CD14-positive monocyte (primary cell): ENCODE data around the gene CCDC69. TPM values are rescaled to one million over a fixed set of nuclear protein-coding genes. Genes with fewer than 3 reads are reported as not detected.

Experiments used
- DNase-seq, 3 donors: peaks; one replicate each; pipeline ENCODE4 v3.0.0-alpha.2; 2011 to 2022
- H2AFZ ChIP-seq: 2 replicates; pipeline ENCODE4 v1.6.0; 2012; ENCODE audit warnings: mild to moderate bottlenecking, low read depth, low read length, inconsistent platforms; ENCODE audit not compliant: insufficient read depth, poor library complexity, severe bottlenecking
- H3K27ac ChIP-seq, 2 donors: 1 replicate in 1 of 2; 2 replicates in 1 of 2; pipeline ENCODE4 v1.5.1; 2012 to 2013; ENCODE audit warnings: low read length in 2 of 2, control low read depth in 1 of 2, inconsistent platforms in 1 of 2, low read depth in 1 of 2, mild to moderate bottlenecking in 1 of 2
- H3K27me3 ChIP-seq, 2 donors: one replicate each; pipeline versions ENCODE4 v1.6.0 to v1.6.1; 2011 to 2013; ENCODE audit warnings: low read length in 2 of 2; ENCODE audit not compliant: control insufficient read depth in 2 of 2, insufficient read depth in 2 of 2
- H3K36me3 ChIP-seq, 2 donors: replicated peaks in 1 of 2; 1 replicate in 1 of 2; 2 replicates in 1 of 2; pipeline versions ENCODE4 v1.5.1 to v1.6.1; 2012 to 2013; ENCODE audit warnings: low read length in 2 of 2, control low read depth in 1 of 2, inconsistent platforms in 1 of 2, mild to moderate bottlenecking in 1 of 2; ENCODE audit not compliant: insufficient read depth in 2 of 2, control insufficient read depth in 1 of 2
- H3K4me1 ChIP-seq, 2 donors: 1 replicate in 1 of 2; 2 replicates in 1 of 2; pipeline versions ENCODE4 v1.5.1 to v1.6.1; 2012 to 2013; ENCODE audit warnings: low read length in 2 of 2, control low read depth in 1 of 2, inconsistent platforms in 1 of 2, mild to moderate bottlenecking in 1 of 2, moderate library complexity in 1 of 2; ENCODE audit not compliant: insufficient read depth in 2 of 2, control insufficient read depth in 1 of 2
- H3K4me2 ChIP-seq: replicated peaks from 2 replicates; pipeline ENCODE3; 2012; ENCODE audit warnings: low read length, moderate library complexity, mild to moderate bottlenecking; ENCODE audit not compliant: poor library complexity, severe bottlenecking; ENCODE audit errors: extremely low read depth
- H3K4me3 ChIP-seq, 3 experiments: fragments of 200-600 bp in 1 of 3; sonication (generic) in 1 of 3; replicated peaks in 1 of 3; 1 replicate in 2 of 3; 2 replicates in 1 of 3; pipeline ENCODE4 v1.5.1; 2011 to 2013; ENCODE audit warnings: low read length in 3 of 3, mild to moderate bottlenecking in 3 of 3, control low read depth in 2 of 3, low read depth in 2 of 3, inconsistent platforms in 1 of 3, moderate library complexity in 1 of 3
- H3K79me2 ChIP-seq: 2 replicates; pipeline ENCODE4 v1.6.0; 2012; ENCODE audit warnings: mild to moderate bottlenecking, control low read depth, inconsistent platforms, low read length, moderate library complexity; ENCODE audit not compliant: insufficient read depth
- H3K9ac ChIP-seq: 2 replicates; pipeline ENCODE4 v1.6.0; 2017; ENCODE audit warnings: low read length, mild to moderate bottlenecking; ENCODE audit not compliant: insufficient read depth, poor library complexity, severe bottlenecking
- H3K9me3 ChIP-seq, 2 donors: replicated peaks in 1 of 2; 1 replicate in 1 of 2; 2 replicates in 1 of 2; pipeline versions ENCODE4 v1.5.1 to v1.6.1; 2012 to 2013; ENCODE audit warnings: low read length in 2 of 2, control low read depth in 1 of 2; ENCODE audit not compliant: control insufficient read depth in 1 of 2, insufficient read depth in 1 of 2
- H4K20me1 ChIP-seq: 2 replicates; pipeline ENCODE4 v1.6.0; 2012; ENCODE audit warnings: mild to moderate bottlenecking, low read length, control low read depth, moderate library complexity; ENCODE audit not compliant: insufficient read depth
- H3K27ac Mint-ChIP-seq, 7 donors: one replicate each; pipeline ENCODE4 v1.8.0; 2020; ENCODE audit warnings: mild to moderate bottlenecking in 7 of 7, mixed read lengths in 7 of 7, moderate library complexity in 6 of 7, inconsistent platforms in 2 of 7
- H3K27me3 Mint-ChIP-seq, 3 donors: one replicate each; pipeline ENCODE4 v1.8.0; 2021 to 2022; ENCODE audit warnings: low read depth in 3 of 3, mild to moderate bottlenecking in 3 of 3, mixed read lengths in 3 of 3, moderate library complexity in 3 of 3, inconsistent platforms in 1 of 3
- H3K36me3 Mint-ChIP-seq, 2 donors: one replicate each; pipeline ENCODE4 v1.8.0; 2020; ENCODE audit warnings: mixed read lengths in 2 of 2, inconsistent platforms in 1 of 2, mild to moderate bottlenecking in 1 of 2
- H3K4me1 Mint-ChIP-seq: one replicate; pipeline ENCODE4 v1.8.0; 2020; ENCODE audit warnings: mild to moderate bottlenecking, mixed read lengths
- H3K4me3 Mint-ChIP-seq, 2 donors: one replicate each; pipeline ENCODE4 v1.8.0; 2020; ENCODE audit warnings: mild to moderate bottlenecking in 2 of 2, mixed read lengths in 2 of 2, moderate library complexity in 1 of 2
- H3K9me3 Mint-ChIP-seq, 7 donors: one replicate each; pipeline ENCODE4 v1.8.0; 2020 to 2022; ENCODE audit warnings: mixed read lengths in 7 of 7, mild to moderate bottlenecking in 6 of 7, moderate library complexity in 6 of 7, inconsistent platforms in 2 of 7
- CTCF ChIP-seq: fragments of 200-600 bp; IDR thresholded peaks from one replicate; pipeline ENCODE4 v1.8.0; 2022; ENCODE audit warnings: antibody characterized with exemption, mild to moderate bottlenecking
- WGBS: methylation state at CpG from one replicate; pipeline ENCODE4 v1.1.5; 2013; ENCODE audit warnings: missing lambda C conversion rate; ENCODE audit not compliant: insufficient coverage; 5-methylcytosine and 5-hydroxymethylcytosine counted together
- intact Hi-C, 2 donors: fragments of 100-400 bp; cut with micrococcal nuclease; formaldehyde crosslinking; loops; one replicate each; pipeline versions ENCODE4 v1.15.0 to v1.15.1; 2023
- polyA plus RNA-seq, 3 donors: library from polyadenylated mRNA; depleted of rRNA in 1 of 3; unstranded in 2 of 3; stranded (reverse) in 1 of 3; fragments of 300-500 nt in 2 of 3; fragments of >200 nt in 1 of 3; fragmentation: Illumina TruSeq in 2 of 3; gene quantifications; 1 replicate in 2 of 3; 2 replicates in 1 of 3; pipeline ENCODE4 v1.2.3, GENCODE V29; 2012 to 2021

Gene CCDC69
- polyA plus RNA-seq, 3 donors, result 68.4 to 176 (median 84.1) TPM

DNA sequence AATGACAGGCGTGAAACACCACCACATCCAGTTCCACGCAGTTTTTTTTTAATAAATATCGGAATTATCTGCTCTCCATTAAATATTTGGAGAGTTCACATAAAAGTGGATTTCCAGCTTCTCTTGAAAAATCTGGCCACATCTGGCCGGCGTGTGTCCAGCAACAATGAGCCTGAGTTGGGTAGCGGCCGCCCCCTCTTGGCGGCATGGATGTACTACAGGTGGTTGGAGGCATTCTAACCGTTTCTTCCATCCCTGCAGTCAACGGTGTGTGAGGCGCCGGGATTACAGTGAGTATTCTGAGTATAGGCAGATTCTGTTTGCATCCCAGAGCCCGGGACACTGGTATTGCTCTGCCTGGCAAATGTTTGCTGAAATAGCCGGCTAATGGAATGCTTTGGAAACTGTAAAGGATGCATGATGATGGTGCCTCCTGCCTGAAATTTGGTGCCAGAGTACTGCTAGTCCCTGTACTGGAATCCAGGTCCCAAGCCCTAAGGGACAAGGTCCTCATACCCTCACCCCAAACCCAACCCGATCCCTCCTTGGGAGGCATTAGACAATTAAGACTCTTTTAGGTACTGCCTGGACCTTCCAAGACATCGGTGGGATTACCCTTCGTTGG, 15.5 kb upstream of the CCDC69 start:
- H3K4me1 ChIP-seq, result peaks cover 18 to 47% of the 10 kb centered on the region in 2 donors
- no peaks in the 10 kb centered on the region for H3K9me3 ChIP-seq
- intact Hi-C loops, result loop anchor here (2.0 to 10.0 kb wide), 3 partner anchors 65 to 112 kb away; no protein-coding TSS in a partner anchor
- H3K27ac ChIP-seq, result no peak overlapping the region
- no peak overlapping the region for H3K4me2 ChIP-seq
- H3K79me2 ChIP-seq, result no peaks in the 10 kb centered on the region
- no peaks in the 10 kb centered on the region for H4K20me1 ChIP-seq
- H3K36me3 ChIP-seq, result no peaks in the 10 kb centered on the region
- 18% methylated on average over 6 of the region's 17 CpGs for WGBS
- Mint-ChIP-seq H3K36me3 (no peaks in the 10 kb centered on the region), H3K4me3 (no peak overlapping the region), H3K4me1 (peaks cover 37% of the 10 kb centered on the region), H3K27me3 (peaks cover 0 to 10% (median 3%) of the 10 kb centered on the region in 3 donors), H3K9me3 (no peaks in the 10 kb centered on the region), H3K27ac (no peak overlapping the region)
- peak; percentile 62 to 70 (median 69) for DNase-seq
- H3K9ac ChIP-seq, result no peak overlapping the region
- no peaks in the 10 kb centered on the region for H3K27me3 ChIP-seq
- TF ChIP-seq CTCF, result peak; percentile 96
- no peak overlapping the region for H2AFZ ChIP-seq
- H3K4me3 ChIP-seq, result no peak overlapping the region

DNA sequence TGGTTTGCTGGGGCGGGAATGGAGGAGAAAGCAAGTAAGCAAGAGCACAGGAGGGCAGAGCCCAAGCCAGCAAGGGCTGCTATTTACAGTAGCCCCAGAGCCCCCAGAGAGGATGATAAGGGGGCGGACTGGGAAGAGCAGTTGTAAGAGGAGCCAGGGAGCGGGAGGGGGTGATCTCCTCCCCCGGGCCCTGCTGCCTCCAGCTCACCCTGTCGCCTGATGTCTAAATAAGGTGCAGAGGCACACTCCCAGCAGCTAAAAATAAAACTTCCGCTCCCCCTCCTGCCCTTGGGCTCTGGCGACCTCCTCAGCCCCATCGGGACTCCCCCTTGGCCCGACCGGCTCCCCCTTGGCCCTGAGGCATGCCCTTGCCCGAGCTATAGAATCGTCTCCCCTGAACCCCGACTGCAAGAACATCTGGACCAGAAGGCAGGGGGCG, 14.4 kb upstream of the CCDC69 start:
- intact Hi-C loops, result loop anchor here (2.0 to 10.0 kb wide), 3 partner anchors 64 to 111 kb away; no protein-coding TSS in a partner anchor
- H3K4me2 ChIP-seq, result no peak overlapping the region
- no peak for TF ChIP-seq CTCF
- Mint-ChIP-seq H3K27ac (peak overlapping the region in 1 of 7 donors; percentile 63), H3K36me3 (no peaks in the 10 kb centered on the region), H3K4me1 (peaks cover 39% of the 10 kb centered on the region), H3K27me3 (peaks cover 0 to 10% (median 3%) of the 10 kb centered on the region in 3 donors), H3K9me3 (no peaks in the 10 kb centered on the region), H3K4me3 (peak overlapping the region in 1 of 2 donors; percentile 47)
- no peak overlapping the region for H2AFZ ChIP-seq
- H3K79me2 ChIP-seq, result no peaks in the 10 kb centered on the region
- no peak overlapping the region for H3K4me3 ChIP-seq
- no peaks in the 10 kb centered on the region for H3K9me3 ChIP-seq
- peaks cover 20 to 53% of the 10 kb centered on the region in 2 donors for H3K4me1 ChIP-seq
- no peak overlapping the region for H3K27ac ChIP-seq
- H3K36me3 ChIP-seq, result no peaks in the 10 kb centered on the region
- H3K27me3 ChIP-seq, result no peaks in the 10 kb centered on the region
- no peaks in the 10 kb centered on the region for H4K20me1 ChIP-seq
- H3K9ac ChIP-seq, result no peak overlapping the region
- WGBS, result 74% methylated on average over 11 of the region's 14 CpGs
- DNase-seq, result no peak
